Activated naive CD4-positive, alpha-beta T cell treated with anti-CD3 and anti-CD28 coated beads for 36 hours (primary cell): ENCODE measurements around the gene B9D1. TPM values are rescaled to one million over a fixed set of nuclear protein-coding genes. Genes with fewer than 3 reads are reported as not detected.

ENCODE experiments used
- CTCF ChIA-PET: fragments of 350-600 bp; sonication (Branson Sonifier 250); formaldehyde crosslinking; loops from one replicate; lab custom pipeline; 2021; ENCODE audit warnings: antibody characterized with exemption; lab: Charles Lee
- DNase-seq: peaks from one replicate; pipeline ENCODE4 v3.0.0-alpha.2; 2020
- H3K27ac Mint-ChIP-seq: one replicate; pipeline ENCODE4 v1.8.0; 2021; ENCODE audit warnings: mild to moderate bottlenecking, mixed read lengths
- H3K27me3 Mint-ChIP-seq: one replicate; pipeline ENCODE4 v1.8.0; 2021; ENCODE audit warnings: low read depth, mixed read lengths
- H3K36me3 Mint-ChIP-seq: one replicate; pipeline ENCODE4 v1.8.0; 2021; ENCODE audit warnings: low read depth, mixed read lengths
- H3K4me1 Mint-ChIP-seq: one replicate; pipeline ENCODE4 v1.8.0; 2021; ENCODE audit warnings: low read depth, mixed read lengths
- H3K4me3 Mint-ChIP-seq: one replicate; pipeline ENCODE4 v1.8.0; 2021; ENCODE audit warnings: mild to moderate bottlenecking, moderate library complexity, mixed read lengths
- H3K9me3 Mint-ChIP-seq: one replicate; pipeline ENCODE4 v1.8.0; 2021; ENCODE audit warnings: mixed read lengths
- intact Hi-C: fragments of 100-400 bp; cut with micrococcal nuclease; formaldehyde crosslinking; loops from one replicate; pipeline ENCODE4 v1.15.1; 2023
- total RNA-seq, 2 experiments: library from RNA; stranded (reverse); gene quantifications; one replicate each; pipeline ENCODE4 v1.2.3, GENCODE V29; 2021

B9D1 gene
- total RNA-seq, 2 experiments from 2014 or later, result 8.7 TPM

GRCh38 chr17:19315104-19315503 is 47.4 kb downstream of the B9D1 start:
- CTCF ChIA-PET, result no interaction called here
- intact Hi-C loops, result no loop called here
- Mint-ChIP-seq H3K4me1 (no peaks in the 10 kb centered on the region), H3K27me3 (peaks cover 18% of the 10 kb centered on the region), H3K27ac (no peak overlapping the region), H3K4me3 (no peak overlapping the region), H3K9me3 (no peaks in the 10 kb centered on the region), H3K36me3 (peaks cover 3% of the 10 kb centered on the region)
- no peak for DNase-seq

DNA sequence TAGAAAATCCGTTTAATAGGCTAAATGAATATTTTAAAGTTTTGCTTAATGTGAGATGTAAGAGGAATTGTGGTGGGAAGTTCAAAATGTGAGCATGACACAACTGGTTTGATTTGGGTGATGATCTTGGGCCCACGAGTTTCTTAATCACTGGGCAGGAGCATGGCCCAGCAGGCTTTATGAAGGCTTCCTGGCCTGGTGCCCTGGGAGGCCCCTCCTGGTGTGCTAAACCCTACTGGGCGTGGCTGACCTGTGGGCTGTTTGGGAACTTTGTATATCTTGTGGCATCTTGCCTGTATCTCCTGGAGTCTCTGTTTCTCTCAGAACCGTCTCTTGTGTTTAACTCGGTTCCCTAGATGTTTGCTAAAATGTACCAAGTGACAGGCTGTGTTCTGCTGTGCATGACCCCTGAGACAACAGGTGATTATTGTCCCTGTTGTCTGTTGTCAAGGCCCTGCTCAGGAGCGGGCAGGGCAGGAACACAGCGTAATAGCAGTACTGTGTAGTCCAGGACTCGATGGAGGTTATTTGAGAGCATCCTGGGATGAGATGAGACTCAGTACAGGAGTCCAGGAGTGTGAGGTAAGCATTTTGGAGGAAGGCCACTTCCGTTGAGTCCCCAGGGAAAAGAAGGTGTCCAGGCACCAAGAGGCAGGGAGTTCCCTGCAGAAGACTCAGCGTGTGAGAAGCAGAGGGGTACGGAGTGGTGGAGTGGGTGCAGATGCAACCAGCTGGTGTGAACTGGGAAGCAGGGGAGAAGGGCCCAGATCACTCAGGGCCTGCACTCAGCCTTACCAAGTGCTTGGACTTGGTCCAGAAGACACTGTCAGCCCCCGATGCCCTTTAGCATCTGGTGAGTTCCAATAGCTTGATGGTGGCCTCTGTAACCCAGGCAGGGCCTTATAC is 48.5 kb downstream of the B9D1 start:
- DNase-seq, result no peak
- no peak overlapping the region for H3K27ac Mint-ChIP-seq
- peaks cover 28% of the 10 kb centered on the region for H3K27me3 Mint-ChIP-seq
- H3K36me3 Mint-ChIP-seq, result peaks cover 3% of the 10 kb centered on the region
- no peaks in the 10 kb centered on the region for H3K4me1 Mint-ChIP-seq
- intact Hi-C loops, result no loop called here
- CTCF ChIA-PET, result no interaction called here
- no peaks in the 10 kb centered on the region for H3K9me3 Mint-ChIP-seq
- no peak overlapping the region for H3K4me3 Mint-ChIP-seq

GRCh38 chr17:19313066-19313745 is 49.3 kb downstream of the B9D1 start:
- CTCF ChIA-PET, result interaction anchor here (0.8 kb wide), 1 partner anchor 168 kb away, joined by 5 read pairs; no protein-coding TSS in a partner anchor

DNA sequence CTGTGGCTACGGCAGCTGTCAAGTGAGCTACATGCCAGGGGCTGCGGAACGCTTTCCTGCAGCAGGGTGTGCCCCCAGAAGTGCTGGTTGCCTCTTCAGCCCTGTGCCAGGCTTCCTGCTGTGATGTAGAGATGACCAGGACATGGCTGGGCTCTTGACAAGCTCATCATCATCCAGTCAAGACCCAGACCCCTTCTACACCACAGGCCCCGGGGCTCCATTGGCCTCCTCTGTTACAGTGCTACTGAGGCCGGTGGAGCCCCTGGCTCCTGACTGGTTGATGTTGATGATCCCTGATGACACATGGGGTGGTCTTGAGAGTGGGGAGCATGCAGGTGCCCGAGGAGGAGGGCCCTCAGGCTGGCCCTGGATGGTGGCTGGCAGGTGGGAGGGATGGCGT is 50.1 kb downstream of the B9D1 start:
- Mint-ChIP-seq H3K4me1 (peaks cover 3% of the 10 kb centered on the region), H3K27me3 (peaks cover 35% of the 10 kb centered on the region), H3K4me3 (no peak overlapping the region), H3K9me3 (no peaks in the 10 kb centered on the region), H3K36me3 (peaks cover 3% of the 10 kb centered on the region), H3K27ac (no peak overlapping the region)
- intact Hi-C loops, result no loop called here
- DNase-seq, result no peak
- CTCF ChIA-PET, result no interaction called here

More at GRCh38 chr17:19313066-19313745, 49.3 kb downstream of the B9D1 start:
- peaks cover 3% of the 10 kb centered on the region for H3K36me3 Mint-ChIP-seq
- DNase-seq, result no peak
- no peak overlapping the region for H3K4me3 Mint-ChIP-seq
- intact Hi-C loops, result no loop called here
- H3K9me3 Mint-ChIP-seq, result no peaks in the 10 kb centered on the region
- H3K27ac Mint-ChIP-seq, result no peak overlapping the region
- peaks cover 32% of the 10 kb centered on the region for H3K27me3 Mint-ChIP-seq
- no peaks in the 10 kb centered on the region for H3K4me1 Mint-ChIP-seq

DNA sequence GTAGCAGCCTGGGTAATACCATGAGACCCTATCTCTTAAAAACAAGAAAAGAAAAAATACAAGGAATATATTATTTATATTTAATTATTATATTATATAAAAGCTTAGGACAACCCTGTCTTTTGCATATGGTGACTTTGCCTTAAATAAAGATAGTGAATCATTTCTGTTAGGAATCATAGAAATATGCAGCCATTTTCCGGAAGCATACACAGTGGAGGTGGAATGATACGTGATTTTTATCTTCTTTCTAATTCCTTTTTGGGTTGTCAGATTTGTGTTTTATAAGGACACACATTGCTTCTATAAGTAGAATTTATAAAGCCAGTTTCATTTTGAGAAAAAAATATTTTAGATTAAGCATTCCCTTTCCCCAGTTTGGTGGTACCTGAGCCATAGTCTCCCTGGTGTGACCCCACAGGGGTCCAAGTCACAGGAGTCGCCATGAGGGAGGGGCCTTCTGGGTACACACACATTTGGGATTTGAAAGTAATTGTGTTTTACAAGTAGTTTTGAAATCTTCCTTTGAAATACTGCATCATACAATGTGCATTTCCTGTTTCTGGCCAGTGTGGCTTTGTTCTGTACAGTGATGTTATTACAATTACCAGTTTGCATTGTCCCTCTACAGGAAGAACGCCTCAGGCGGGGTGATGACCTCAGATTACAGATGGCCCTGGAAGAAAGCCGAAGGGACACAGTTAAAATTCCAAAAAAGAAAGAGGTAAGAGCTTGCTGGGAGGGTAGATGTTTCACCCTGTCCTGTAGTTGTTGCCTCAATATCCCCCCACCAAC is 50.9 kb downstream of the B9D1 start:
- no peak overlapping the region for H3K4me3 Mint-ChIP-seq
- CTCF ChIA-PET, result no interaction called here
- no peaks in the 10 kb centered on the region for H3K9me3 Mint-ChIP-seq
- no peak for DNase-seq
- H3K27me3 Mint-ChIP-seq, result peaks cover 35% of the 10 kb centered on the region
- intact Hi-C loops, result no loop called here
- no peak overlapping the region for H3K27ac Mint-ChIP-seq
- H3K4me1 Mint-ChIP-seq, result peaks cover 7% of the 10 kb centered on the region
- peaks cover 3% of the 10 kb centered on the region for H3K36me3 Mint-ChIP-seq

DNA sequence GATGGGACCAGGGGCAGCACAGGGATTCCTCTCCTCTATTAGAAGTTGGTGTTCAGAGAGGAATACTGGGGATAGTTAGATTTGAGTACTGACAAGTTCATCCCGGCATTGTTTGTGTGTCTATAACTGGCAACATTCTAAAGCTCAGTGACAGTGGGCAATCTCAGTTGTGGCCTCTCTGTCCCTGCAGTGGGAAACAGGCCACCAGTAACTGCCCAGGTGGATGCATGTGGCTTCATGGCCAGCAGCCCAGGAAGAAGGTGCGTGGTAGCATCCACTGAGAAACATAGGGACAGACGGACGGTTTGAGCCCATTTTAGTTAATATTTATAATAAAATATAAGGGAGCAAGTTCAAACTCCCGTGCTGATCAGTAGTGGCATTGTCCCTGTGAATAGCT is 51.5 kb downstream of the B9D1 start:
- Mint-ChIP-seq H3K36me3 (peaks cover 3% of the 10 kb centered on the region), H3K27ac (no peak overlapping the region), H3K9me3 (no peaks in the 10 kb centered on the region), H3K4me3 (no peak overlapping the region), H3K27me3 (peaks cover 37% of the 10 kb centered on the region), H3K4me1 (peaks cover 13% of the 10 kb centered on the region)
- CTCF ChIA-PET, result no interaction called here
- DNase-seq, result no peak
- intact Hi-C loops, result no loop called here

DNA sequence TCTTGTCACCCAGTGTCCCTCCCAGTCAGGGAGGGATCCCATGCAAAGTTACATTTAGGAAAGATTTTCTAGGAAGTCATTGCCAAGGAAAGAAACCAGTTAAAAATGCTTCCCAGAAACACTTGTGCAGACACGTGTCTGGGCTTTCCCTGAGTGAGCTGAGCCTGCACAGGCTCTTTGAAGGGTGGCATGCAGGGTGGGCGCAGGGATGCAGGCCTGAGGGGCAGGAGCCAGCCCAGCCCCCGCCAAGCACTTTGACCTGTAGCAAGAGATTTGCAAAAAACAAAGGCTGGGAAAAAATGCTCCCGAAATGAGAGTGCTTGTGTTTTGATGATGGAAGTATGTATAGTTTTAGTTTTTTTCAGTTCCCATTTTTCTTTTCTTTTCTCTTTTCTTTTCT is 52.4 kb downstream of the B9D1 start:
- intact Hi-C loops, result no loop called here
- no peak overlapping the region for H3K27ac Mint-ChIP-seq
- DNase-seq, result no peak
- peaks cover 22% of the 10 kb centered on the region for H3K4me1 Mint-ChIP-seq
- H3K36me3 Mint-ChIP-seq, result peaks cover 3% of the 10 kb centered on the region
- CTCF ChIA-PET, result no interaction called here
- H3K4me3 Mint-ChIP-seq, result no peak overlapping the region
- peaks cover 45% of the 10 kb centered on the region for H3K27me3 Mint-ChIP-seq
- H3K9me3 Mint-ChIP-seq, result no peaks in the 10 kb centered on the region

DNA sequence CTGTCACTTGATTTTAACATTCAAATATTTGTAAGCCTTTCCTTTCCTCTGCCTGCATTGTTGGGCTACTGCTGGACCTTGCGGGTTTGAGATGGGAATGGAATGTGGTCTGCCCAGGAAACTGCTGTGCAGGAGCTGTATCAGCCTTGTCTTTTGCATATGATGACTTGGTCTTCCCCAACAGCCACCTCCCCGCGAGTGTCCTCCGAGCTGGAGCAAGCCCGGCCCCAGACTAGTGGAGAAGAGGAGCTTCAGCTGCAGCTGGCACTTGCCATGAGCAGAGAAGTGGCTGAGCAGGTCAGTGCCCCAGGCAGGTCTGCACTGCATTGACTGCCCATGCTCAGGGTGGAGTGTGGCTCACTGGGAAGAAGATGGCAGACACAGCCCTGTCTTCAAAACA is 52.8 kb downstream of the B9D1 start:
- no peak for DNase-seq
- no peak overlapping the region for H3K4me3 Mint-ChIP-seq
- peaks cover 3% of the 10 kb centered on the region for H3K36me3 Mint-ChIP-seq
- no peak overlapping the region for H3K27ac Mint-ChIP-seq
- peaks cover 46% of the 10 kb centered on the region for H3K27me3 Mint-ChIP-seq
- peaks cover 23% of the 10 kb centered on the region for H3K4me1 Mint-ChIP-seq
- no peaks in the 10 kb centered on the region for H3K9me3 Mint-ChIP-seq
- CTCF ChIA-PET, result no interaction called here
- intact Hi-C loops, result loop anchor here (5.0 kb wide), 1 partner anchor 37 kb away; no protein-coding TSS in a partner anchor

GRCh38 chr17:19308398-19308797 is 54.1 kb downstream of the B9D1 start:
- no peak for DNase-seq
- Mint-ChIP-seq H3K9me3 (no peaks in the 10 kb centered on the region), H3K27me3 (peaks cover 43% of the 10 kb centered on the region), H3K36me3 (no peaks in the 10 kb centered on the region), H3K4me3 (no peak overlapping the region), H3K4me1 (peaks cover 23% of the 10 kb centered on the region), H3K27ac (no peak overlapping the region)
- CTCF ChIA-PET, result interaction anchor here (0.6 to 1.3 kb wide), 2 partner anchors 14 to 26 kb away, joined by 3 to 5 read pairs; no protein-coding TSS in a partner anchor
- intact Hi-C loops, result loop anchor here (5.0 kb wide), 1 partner anchor 36 kb away; no protein-coding TSS in a partner anchor

DNA sequence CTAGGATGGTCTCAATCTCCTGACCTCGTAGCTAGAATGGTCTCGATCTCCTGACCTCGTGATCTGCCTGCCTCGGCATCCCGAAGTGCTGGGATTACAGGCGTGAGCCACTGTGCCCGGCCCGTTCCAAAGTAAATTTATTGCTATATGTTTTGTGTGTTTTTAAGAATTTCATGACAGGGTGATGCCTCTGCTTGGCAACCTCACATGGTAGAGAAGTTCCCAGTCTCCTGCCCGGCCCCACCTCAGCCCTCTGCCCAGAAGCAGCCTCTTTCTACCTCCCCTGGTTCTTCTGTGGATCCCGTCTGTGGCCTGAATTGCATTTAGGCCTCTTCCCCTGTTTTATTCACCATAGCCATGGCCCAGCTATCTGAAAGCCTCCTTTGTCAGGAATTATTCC is 55.0 kb downstream of the B9D1 start:
- Mint-ChIP-seq H3K27ac (no peak overlapping the region), H3K27me3 (peaks cover 42% of the 10 kb centered on the region), H3K4me1 (peaks cover 23% of the 10 kb centered on the region), H3K9me3 (no peaks in the 10 kb centered on the region), H3K36me3 (no peaks in the 10 kb centered on the region), H3K4me3 (no peak overlapping the region)
- intact Hi-C loops, result loop anchor here (5.0 kb wide), 1 partner anchor 35 kb away; no protein-coding TSS in a partner anchor
- no peak for DNase-seq
- CTCF ChIA-PET, result interaction anchor here (1.1 to 1.3 kb wide), 2 partner anchors 13 to 14 kb away, joined by 5 to 6 read pairs; no protein-coding TSS in a partner anchor

GRCh38 chr17:19306160-19307111 is 56.1 kb downstream of the B9D1 start:
- peaks cover 40% of the 10 kb centered on the region for H3K27me3 Mint-ChIP-seq

More at GRCh38 chr17:19306160-19307111, 56.1 kb downstream of the B9D1 start:
- intact Hi-C loops, result loop anchor here (1.0 to 5.0 kb wide), 2 partner anchors 22 to 34 kb away; no protein-coding TSS in a partner anchor
- Mint-ChIP-seq H3K4me1 (peaks cover 23% of the 10 kb centered on the region), H3K4me3 (no peak overlapping the region), H3K36me3 (no peaks in the 10 kb centered on the region), H3K9me3 (no peaks in the 10 kb centered on the region), H3K27ac (no peak overlapping the region)
- CTCF ChIA-PET, result interaction anchor here (0.7 to 1.1 kb wide), 5 partner anchors 14 to 419 kb away, joined by 3 to 6 read pairs (median 4); partner anchors contain the start of gene B9D1
- peak; percentile 65 for DNase-seq
